Stomach (tissue), 9 donors: ENCODE data around the gene ADISSP. TPM values are rescaled to one million over a fixed set of nuclear protein-coding genes. Genes with fewer than 3 reads are reported as not detected.
"Not testable (repeated sequence)": the region's sequence is repeated elsewhere in the genome, so short reads cannot be mapped to it uniquely, and the experiment has no call there.

ENCODE experiments used
- DNase-seq, 2 donors: peaks; one replicate each; pipeline versions ENCODE4 v3.0.0 to v3.0.0-alpha.2; 2013 to 2019
- H3K27ac ChIP-seq, 5 donors: fragments of 200-600 bp in 4 of 5; sonication (generic) in 4 of 5; one replicate each; pipeline ENCODE4 v1.5.1; 2013 to 2019; ENCODE audit warnings: mild to moderate bottlenecking in 1 of 5, moderate library complexity in 1 of 5
- H3K27me3 ChIP-seq, 3 donors: fragments of 200-600 bp; sonication (generic); one replicate each; pipeline ENCODE4 v1.5.1; 2017 to 2019; ENCODE audit warnings: mixed run types in 1 of 3
- H3K36me3 ChIP-seq, 4 donors: fragments of 200-600 bp; sonication (generic); 1 replicate in 3 of 4; 2 replicates in 1 of 4; pipeline ENCODE4 v1.5.1; 2016 to 2019
- H3K4me1 ChIP-seq, 4 donors: fragments of 200-600 bp; sonication (generic); one replicate each; pipeline ENCODE4 v1.5.1; 2016 to 2019
- H3K4me3 ChIP-seq, 4 donors: fragments of 200-600 bp; sonication (generic) in 3 of 4; one replicate each; pipeline ENCODE4 v1.5.1; 2016 to 2019; ENCODE audit warnings: mild to moderate bottlenecking in 1 of 4
- H3K9me3 ChIP-seq, 4 donors: fragments of 200-600 bp; sonication (generic); one replicate each; pipeline ENCODE4 v1.5.1; 2016 to 2019
- EP300 ChIP-seq: sonication (generic); formaldehyde crosslinking; IDR thresholded peaks from one replicate; pipeline ENCODE4 v1.6.1; 2017; ENCODE audit warnings: antibody characterized with exemption
- POLR2A ChIP-seq, 4 donors: fragments of 450-650 bp; IDR thresholded peaks; one replicate each; pipeline ENCODE4 v1.6.1; 2016; ENCODE audit warnings: antibody characterized with exemption in 4 of 4, control low read depth in 2 of 4, mild to moderate bottlenecking in 1 of 4, moderate library complexity in 1 of 4
- POLR2AphosphoS5 ChIP-seq, 3 donors: sonication (generic); formaldehyde crosslinking; IDR thresholded peaks; one replicate each; pipeline ENCODE4 v1.6.1; 2016; ENCODE audit warnings: antibody characterized with exemption in 3 of 3
- WGBS, 5 donors: extraction: QIAGEN DNeasy Blood & Tissue Kit in 3 of 5; methylation state at CpG; one replicate each; pipeline versions ENCODE4 v1.1.5 to v1.1.7; 2013 to 2018; 5-methylcytosine and 5-hydroxymethylcytosine counted together
- intact Hi-C: fragments of 100-400 bp; cut with DNase I; formaldehyde crosslinking; loops from one replicate; pipeline ENCODE4 v1.15.1; 2023; ENCODE audit warnings: low total_unique reads
- polyA plus RNA-seq, 3 donors: library from polyadenylated mRNA; stranded (reverse); fragments of 200-250 nt; gene quantifications; one replicate each; pipeline ENCODE4 v1.2.3, GENCODE V29; 2013
- total RNA-seq, 5 donors: library from RNA; depleted of rRNA; stranded (reverse); fragments of >200 nt; gene quantifications; one replicate each; pipeline versions ENCODE4 v1.1.0 to v1.2.3, GENCODE V29; 2014 to 2016
- TF ChIP-seq, protein P1 (sequence below), 7 experiments: fragments of 450-650 bp in 4 of 7; fragments of 200-600 bp in 3 of 7; sonication (generic) in 3 of 7; IDR thresholded peaks; one replicate each; pipeline ENCODE4 v1.5.1; 2016 to 2019; ENCODE audit warnings: antibody characterized with exemption in 7 of 7, control low read depth in 2 of 7, mild to moderate bottlenecking in 1 of 7
- donor health status: healthy with polysubstance abuse.
- donor health status: Bipolar disorder and iron deficiency.
- donor health status: healthy.

The ADISSP gene
- total and polyA plus RNA-seq, 8 donors = 5.9 to 136 (median 27.4) TPM

DNA sequence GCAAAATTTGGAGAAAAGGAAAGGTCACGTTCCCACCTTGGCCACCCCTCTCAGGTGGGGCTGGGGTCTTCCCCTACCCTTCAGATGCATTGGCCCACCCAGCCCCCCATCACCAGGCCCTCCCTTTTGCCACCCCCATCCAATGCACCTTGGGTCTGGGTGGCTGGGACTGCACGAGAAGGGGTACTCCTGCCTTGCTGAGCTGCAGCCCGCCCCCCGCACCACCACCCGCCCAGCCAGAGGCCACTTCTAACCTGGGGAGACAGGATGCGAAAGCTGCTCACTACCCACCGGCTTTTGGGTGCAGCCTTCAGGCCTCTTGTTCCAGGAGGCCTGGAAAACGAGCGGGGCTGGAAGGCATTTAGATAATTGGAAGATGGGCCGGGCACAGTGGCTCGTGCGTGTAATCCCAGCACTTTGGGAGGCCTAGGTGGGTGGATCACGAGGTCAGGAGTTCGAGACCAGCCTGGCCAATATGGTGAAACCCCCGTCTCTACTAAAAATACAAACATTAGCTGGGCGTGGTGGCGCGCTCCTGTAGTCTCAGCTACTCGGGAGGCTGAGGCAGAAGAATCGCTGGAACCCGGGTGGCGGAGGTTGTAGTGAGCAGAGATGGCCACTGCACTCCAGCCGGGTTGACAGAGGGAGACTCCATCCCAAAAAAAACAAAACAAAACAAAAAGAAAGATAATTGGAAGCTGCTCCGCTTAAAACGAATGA is 27.3 kb upstream of the ADISSP start:
- Histone ChIP-seq H3K27ac (peak overlapping the region in 4 of 5 donors; percentile 95 to 99 (median 96)), H3K9me3 (no peaks in the 10 kb centered on the region), H3K4me1 (peaks cover 34 to 52% (median 46%) of the 10 kb centered on the region in 4 donors), H3K4me3 (peak overlapping the region; percentile 63 to 89 (median 70)), H3K27me3 (no peaks in the 10 kb centered on the region), H3K36me3 (peaks cover 0 to 14% (median 9%) of the 10 kb centered on the region in 4 donors)
- intact Hi-C loops = no loop called here
- WGBS, 5 donors = 75 to 88% (median 86%) methylated on average over 18 to 25 of the region's 25 CpGs
- DNase-seq = no peak
- TF ChIP-seq POLR2AphosphoS5 (IDR thresholded peaks at IDR 0.05) (no peak), POLR2A (IDR thresholded peaks at IDR 0.05) (no peak), EP300 (no peak)
- TF ChIP-seq, protein P1, sequence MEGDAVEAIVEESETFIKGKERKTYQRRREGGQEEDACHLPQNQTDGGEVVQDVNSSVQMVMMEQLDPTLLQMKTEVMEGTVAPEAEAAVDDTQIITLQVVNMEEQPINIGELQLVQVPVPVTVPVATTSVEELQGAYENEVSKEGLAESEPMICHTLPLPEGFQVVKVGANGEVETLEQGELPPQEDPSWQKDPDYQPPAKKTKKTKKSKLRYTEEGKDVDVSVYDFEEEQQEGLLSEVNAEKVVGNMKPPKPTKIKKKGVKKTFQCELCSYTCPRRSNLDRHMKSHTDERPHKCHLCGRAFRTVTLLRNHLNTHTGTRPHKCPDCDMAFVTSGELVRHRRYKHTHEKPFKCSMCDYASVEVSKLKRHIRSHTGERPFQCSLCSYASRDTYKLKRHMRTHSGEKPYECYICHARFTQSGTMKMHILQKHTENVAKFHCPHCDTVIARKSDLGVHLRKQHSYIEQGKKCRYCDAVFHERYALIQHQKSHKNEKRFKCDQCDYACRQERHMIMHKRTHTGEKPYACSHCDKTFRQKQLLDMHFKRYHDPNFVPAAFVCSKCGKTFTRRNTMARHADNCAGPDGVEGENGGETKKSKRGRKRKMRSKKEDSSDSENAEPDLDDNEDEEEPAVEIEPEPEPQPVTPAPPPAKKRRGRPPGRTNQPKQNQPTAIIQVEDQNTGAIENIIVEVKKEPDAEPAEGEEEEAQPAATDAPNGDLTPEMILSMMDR (IDR thresholded peaks at IDR 0.05) = no peak

DNA sequence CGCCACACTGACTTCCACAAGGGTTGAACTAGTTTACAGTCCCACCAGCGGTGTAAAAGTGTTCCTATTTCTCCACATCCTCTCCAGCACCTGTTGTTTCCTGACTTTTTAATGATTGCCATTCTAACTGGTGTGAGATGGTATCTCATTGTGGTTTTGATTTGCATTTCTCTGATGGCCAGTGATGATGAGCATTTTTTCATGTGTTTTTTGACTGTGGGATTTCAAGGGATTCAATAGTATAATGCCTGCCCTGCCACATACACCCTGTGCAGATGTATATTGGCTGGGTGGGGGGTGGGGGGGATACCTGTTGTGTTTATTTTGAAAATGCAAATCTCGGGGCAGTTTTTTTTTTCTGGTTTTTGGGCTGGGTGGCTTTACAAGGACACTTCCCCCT is 26.6 kb upstream of the ADISSP start:
- intact Hi-C loops, DNase-seq, H3K9me3 ChIP-seq, H3K36me3 ChIP-seq, H3K27ac ChIP-seq, H3K27me3 ChIP-seq, H3K4me3 ChIP-seq: not testable (repeated sequence)
- H3K4me1 ChIP-seq = peaks cover 27 to 45% (median 41%) of the 10 kb centered on the region in 4 donors
- WGBS, 5 donors = 78 to 100% (median 91%) methylated on average over 1 to 2 of the region's 3 CpGs

- Histone ChIP-seq H3K36me3 (peaks cover 0 to 11% (median 5%) of the 10 kb centered on the region in 4 donors), H3K4me1 (peaks cover 22 to 43% (median 31%) of the 10 kb centered on the region in 4 donors)
- DNase-seq, H3K27ac ChIP-seq, H3K9me3 ChIP-seq, intact Hi-C loops, H3K4me3 ChIP-seq, H3K27me3 ChIP-seq: not testable (repeated sequence)
- WGBS, 5 donors = 87 to 95% (median 94%) methylated on average over 4 of the region's 4 CpGs
Observed at GRCh38 chr20:3789201-3789600, 21.6 kb upstream of the ADISSP start.

DNA sequence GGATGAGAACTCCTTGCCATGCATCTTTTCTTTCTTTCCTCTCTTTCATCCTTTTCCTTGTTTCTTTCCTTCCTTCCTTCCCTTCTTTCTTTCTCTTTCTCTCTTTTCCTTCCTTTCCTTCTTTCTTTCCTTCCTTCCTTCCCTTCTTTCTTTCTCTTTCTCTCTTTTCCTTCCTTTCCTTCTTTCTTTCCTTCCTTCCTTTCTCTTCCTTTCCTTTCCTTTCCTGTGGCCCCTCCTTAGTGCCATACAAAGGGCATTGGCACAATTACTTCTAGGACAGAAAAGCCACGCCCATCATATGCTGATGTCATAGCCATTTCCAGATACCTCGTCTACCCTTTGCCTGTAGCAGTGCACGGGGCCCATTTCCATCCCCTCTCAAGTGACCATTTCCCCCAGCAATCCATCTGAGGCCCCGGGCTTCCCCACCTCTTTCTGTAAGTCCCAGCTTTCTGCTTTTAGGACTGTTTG is 21.2 kb upstream of the ADISSP start:
- H3K4me3 ChIP-seq = no peak overlapping the region
- intact Hi-C loops = no loop called here
- no peak overlapping the region for H3K27ac ChIP-seq
- H3K4me1 ChIP-seq = peaks cover 27 to 48% (median 36%) of the 10 kb centered on the region in 4 donors
- no peaks in the 10 kb centered on the region for H3K9me3 ChIP-seq
- peaks cover 0 to 15% (median 8%) of the 10 kb centered on the region in 4 donors for H3K36me3 ChIP-seq
- DNase-seq = no peak
- H3K27me3 ChIP-seq = no peaks in the 10 kb centered on the region
- WGBS, 5 donors = 28 to 51% (median 43%) methylated on average over 4 of the region's 4 CpGs
- TF ChIP-seq POLR2AphosphoS5 (IDR thresholded peaks at IDR 0.05) (no peak), POLR2A (IDR thresholded peaks at IDR 0.05) (no peak), EP300 (no peak)
- TF ChIP-seq, protein P1 (IDR thresholded peaks at IDR 0.05) = no peak

DNA sequence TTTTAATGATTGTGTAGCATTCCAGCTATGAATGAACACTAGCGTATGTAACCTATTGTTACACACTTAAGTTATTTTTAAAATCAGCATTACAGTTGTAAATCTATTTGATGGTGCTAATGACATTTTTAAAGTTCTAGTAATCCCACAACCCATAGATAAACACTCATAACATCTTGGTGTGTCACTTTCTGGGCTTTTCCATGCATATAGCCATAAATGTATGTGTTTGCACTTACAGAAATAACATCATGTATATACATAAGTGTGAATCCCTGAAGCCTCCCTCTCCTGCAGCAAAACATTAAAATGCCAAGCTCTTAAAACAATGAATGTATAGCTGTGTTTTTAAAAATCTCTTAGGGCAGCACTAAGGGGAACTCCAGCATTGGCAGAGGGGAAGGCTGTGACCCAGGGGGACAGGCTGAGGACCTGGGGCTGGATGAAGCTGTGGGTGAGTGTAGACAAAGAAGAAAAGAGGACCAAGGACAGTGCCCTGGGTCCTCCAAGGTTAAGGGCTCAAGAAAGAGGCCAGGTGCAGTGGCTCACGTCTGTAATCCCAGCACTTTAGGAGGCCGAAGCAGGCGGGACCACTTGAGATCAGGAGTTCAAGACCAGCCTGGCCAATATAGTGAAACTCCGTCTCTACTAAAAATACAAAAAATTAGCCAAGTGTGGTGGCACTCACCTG is 19.9 kb upstream of the ADISSP start:
- peak overlapping the region in 4 of 5 donors; percentile 19 to 65 (median 40) for H3K27ac ChIP-seq

More for the DNA sequence above, 19.9 kb upstream of the ADISSP start:
- H3K9me3 ChIP-seq = no peaks in the 10 kb centered on the region
- no peak for DNase-seq
- H3K36me3 ChIP-seq = peaks cover 0 to 25% (median 8%) of the 10 kb centered on the region in 4 donors
- WGBS, 5 donors = 74 to 80% (median 77%) methylated on average over 5 of the region's 5 CpGs
- peak overlapping the region; percentile 18 to 31 (median 24) for H3K4me3 ChIP-seq
- peaks cover 32 to 60% (median 47%) of the 10 kb centered on the region in 4 donors for H3K4me1 ChIP-seq
- intact Hi-C loops = no loop called here
- H3K27me3 ChIP-seq = no peaks in the 10 kb centered on the region
- TF ChIP-seq, protein P1 (IDR thresholded peaks at IDR 0.05) = no peak
- TF ChIP-seq EP300 (no peak), POLR2AphosphoS5 (IDR thresholded peaks at IDR 0.05) (no peak), POLR2A (IDR thresholded peaks at IDR 0.05) (no peak)
